GM21619 (cell line): ENCODE results near the gene GPC5.

Source experiments
- ATAC-seq: cut with Tn5 transposase; IDR thresholded peaks from one replicate; pipeline ENCODE4 v1.9.1; 2021; ENCODE audit not compliant: unreplicated experiment

Gene GPC5

GRCh38 chr13:91450913-91451312, 52.5 kb downstream of the GPC5 start:
- no peak for ATAC-seq

GRCh38 chr13:91454666-91455065, 56.2 kb downstream of the GPC5 start:
- ATAC-seq, result no peak

DNA sequence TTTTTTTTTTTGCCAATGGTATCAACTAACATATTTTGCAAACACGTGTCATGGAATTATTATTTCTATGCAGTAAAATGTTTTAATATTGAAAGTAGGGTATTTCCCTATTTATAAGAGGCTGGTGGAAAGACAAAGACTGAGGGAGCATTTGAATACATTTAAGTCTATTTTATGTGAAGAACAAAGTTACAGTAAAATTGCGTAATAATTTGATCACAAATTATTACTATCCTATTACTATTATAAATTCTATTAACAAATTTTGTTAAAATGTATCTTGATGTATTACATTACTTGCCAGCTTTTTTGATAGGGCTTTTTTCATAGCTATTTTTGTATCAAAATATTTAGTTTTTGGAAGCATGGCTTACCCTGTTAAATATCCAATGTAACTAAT, 58.4 kb downstream of the GPC5 start:
- no peak for ATAC-seq

GRCh38 chr13:91459485-91459884, 61.1 kb downstream of the GPC5 start:
- no peak for ATAC-seq

DNA sequence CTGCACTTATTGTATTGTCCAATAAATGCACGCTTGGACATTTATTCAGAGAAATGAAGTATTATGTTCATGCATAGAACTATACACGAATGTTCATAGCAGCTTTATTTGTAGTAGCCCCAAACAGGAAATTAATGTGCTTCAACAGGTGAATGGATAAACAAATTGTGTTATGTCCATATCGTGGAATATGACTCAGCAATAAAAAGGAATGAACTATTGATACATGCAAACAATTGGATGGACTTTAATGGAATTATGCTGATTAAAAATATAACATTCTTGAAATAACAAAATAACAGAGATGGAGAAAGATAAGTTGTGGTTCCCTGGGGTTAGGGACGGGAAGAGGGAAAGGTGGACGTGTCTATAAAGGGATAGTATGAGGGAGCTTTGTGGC, 65.9 kb downstream of the GPC5 start:
- no peak for ATAC-seq

DNA sequence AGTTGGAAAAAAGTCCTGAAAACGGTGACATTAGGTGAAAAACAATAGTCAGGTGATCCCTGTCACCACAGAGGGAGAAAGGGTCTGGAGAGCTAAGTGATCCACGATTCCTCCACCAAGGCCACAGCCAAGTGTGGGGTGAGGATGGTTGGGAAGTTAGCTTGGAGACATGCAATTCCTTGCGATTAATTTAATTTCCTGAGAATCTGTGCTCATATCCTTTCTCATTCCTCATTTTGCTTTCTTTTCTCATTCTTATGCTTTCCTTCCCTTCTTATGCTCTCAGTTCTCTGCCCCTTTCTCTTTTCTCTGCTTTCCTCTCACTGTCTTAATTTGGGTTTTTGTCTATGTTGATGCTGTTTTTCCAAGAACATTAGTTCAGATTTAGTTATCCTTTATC, 68.8 kb downstream of the GPC5 start:
- ATAC-seq, result no peak

DNA sequence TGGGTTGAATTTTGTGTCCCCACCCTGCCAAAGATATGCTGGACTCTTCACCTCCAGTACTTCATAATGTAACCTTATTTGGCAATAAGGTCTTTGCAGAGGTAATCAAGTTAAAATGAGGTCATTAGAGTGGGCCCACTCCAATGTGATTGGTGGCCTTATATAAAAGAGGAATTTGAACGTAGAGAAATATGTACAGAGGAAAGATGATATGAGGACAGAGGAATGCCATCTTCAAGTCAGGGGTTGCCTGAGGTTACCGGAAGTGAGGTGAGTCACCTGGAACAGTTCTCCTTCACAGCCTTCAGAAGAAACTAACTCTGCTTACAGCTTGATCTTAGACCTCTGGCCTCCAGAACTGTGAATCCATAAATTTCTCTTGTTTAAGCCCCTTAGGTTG, 69.9 kb downstream of the GPC5 start:
- ATAC-seq, result no peak

- no peak for ATAC-seq
These were observed 71.7 kb downstream of the GPC5 start for GRCh38 chr13:91470084-91470621.

GRCh38 chr13:91470681-91471080, 72.3 kb downstream of the GPC5 start:
- no peak for ATAC-seq

DNA sequence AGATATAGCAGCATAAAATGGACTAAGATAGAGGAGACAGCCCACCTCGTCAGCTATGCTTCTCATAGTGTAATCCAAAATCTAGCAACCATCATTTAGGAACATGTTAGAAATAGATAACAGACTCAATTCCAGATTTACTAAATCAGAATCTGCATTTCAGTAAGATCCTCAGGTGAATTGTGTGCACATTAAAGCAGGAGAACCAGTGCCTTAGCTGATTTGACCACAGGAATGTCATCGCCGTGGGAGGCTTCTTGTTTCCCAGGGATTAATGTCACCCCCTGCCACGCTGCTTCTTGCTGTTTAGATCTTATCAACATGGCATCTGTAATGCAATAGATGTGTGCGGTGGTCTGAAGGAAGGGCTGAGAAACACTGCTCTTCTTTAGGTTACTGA, 84.0 kb downstream of the GPC5 start:
- ATAC-seq, result no peak

DNA sequence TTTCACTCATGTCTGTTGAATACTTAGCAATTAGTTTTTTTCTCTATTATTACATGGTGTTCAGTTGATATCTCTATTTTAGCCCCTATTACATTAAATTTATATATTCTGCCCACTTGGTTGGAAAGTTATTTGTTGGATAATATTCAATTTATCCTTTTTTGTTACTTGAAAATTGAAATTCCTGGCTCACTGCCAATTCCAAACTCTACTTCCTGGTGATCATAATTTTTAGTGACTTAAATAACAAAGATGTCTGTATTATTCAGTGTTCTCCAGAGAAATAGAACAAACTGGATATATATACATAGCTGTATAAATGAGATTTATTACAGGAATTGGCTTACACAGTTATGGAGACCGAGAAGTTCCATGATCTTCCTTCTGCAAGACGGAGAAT, 93.6 kb downstream of the GPC5 start:
- ATAC-seq, result no peak

- ATAC-seq, result no peak
These were observed 95.0 kb downstream of the GPC5 start for GRCh38 chr13:91493442-91493841.

- ATAC-seq, result no peak
These were observed 99.9 kb downstream of the GPC5 start for GRCh38 chr13:91498298-91498697.

- no peak for ATAC-seq
These were observed 105.8 kb downstream of the GPC5 start for GRCh38 chr13:91504216-91504615.

DNA sequence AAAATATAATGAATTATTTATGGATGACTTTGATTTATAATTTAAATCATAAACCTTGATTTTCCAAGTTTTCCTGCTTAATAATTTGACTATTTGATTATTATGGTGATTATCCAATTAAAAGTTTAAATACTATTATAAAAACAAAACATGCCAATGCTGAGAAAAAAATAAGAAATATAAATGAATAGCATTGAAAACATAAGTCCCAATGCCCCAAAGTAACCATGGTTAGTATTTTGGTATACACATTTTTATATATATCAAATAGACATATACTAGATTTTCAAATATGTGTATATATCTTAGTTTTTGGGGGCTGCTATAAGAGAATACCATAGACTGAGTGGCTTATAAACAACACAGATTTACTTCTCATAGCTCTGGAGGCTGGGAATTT, 108.3 kb downstream of the GPC5 start:
- ATAC-seq, result no peak

GRCh38 chr13:91510058-91510457, 111.6 kb downstream of the GPC5 start:
- no peak for ATAC-seq

GRCh38 chr13:91513790-91514189, 115.4 kb downstream of the GPC5 start:
- no peak for ATAC-seq

DNA sequence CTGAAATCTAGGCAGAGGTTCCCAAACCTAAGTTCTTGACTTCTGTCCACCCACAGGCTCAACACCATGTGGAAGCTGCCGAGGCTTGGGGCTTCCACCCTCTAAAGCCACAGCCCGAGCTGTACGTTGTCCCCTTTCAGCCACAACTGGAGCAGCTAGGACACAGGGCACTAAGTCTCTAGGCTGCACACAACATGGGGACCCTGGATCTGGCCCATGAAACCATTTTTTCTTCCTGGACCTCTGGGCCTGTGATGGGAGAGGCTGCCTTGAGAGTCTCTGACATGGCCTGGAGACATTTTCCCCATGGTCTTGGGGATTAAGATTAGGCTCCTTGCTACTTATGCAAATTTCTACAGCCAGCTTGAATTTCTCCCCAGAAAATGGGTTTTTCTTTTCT, 118.4 kb downstream of the GPC5 start:
- ATAC-seq, result no peak

GRCh38 chr13:91520952-91521351, 122.5 kb downstream of the GPC5 start:
- no peak for ATAC-seq

DNA sequence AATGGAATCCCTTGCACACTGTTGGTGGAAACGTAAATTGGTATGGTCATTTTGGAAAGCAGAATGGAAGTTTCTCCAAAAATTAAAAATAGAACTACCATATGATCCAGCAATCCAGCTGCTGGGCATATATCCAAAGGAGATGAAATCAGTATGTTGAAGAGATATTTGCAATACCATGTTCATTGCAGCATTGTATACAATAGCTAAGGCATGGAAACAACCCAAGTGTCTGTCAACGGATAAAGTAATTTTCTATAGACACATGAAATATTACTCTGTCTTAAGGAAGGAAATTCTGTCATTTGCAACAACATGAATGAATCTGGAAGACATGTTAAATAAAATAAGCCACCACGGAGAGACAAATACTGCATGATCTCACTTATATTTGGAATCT, 124.7 kb downstream of the GPC5 start:
- no peak for ATAC-seq

DNA sequence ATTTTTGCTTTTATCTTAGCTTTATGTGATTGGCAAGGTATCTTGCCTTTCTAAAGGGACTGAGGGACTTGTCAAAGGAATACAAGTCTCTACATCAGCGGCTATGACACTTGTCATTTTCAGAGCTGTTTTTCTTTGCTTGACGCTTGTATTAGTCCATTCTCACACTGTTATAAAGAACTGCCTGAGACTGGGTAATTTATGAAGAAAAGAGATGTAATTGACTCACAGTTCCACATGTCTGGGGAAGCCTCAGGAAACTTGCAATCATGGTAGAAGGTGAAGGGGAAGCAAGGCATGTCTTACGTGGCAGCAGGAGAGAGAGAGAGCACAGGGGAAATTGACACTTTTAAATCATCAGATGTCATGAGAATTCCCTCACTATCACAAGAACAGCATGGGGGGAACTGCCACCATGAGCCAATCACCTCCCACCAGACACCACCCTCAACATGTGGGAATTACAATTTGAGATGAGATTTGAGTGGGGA, 128.2 kb downstream of the GPC5 start:
- no peak for ATAC-seq

- ATAC-seq, result no peak
These were observed 131.5 kb downstream of the GPC5 start for GRCh38 chr13:91529739-91530482.

DNA sequence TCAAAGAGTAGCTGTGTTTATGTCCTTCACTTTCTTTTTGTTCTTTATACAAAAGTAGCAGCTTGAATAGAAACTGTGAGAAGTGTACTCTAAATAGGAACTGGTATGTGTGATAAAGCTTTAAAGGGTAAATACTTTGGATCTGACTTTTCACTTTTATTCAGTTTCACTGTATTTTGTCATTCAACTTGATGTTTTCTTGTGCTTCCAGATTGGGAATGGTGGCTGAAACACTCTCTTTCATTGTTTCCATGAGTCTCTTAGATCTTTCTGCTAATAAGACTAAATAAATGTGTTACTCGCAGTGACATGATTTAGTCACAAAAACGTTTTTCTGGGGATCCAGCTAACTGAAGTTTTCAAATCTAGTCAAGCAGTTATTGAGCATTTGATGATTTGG, 133.2 kb downstream of the GPC5 start:
- no peak for ATAC-seq
